Measurements from ENCODE around the gene ZNF652.

The ZNF652 gene

GRCh38 chr17:49382556-49382955, 20.5 kb upstream of the ZNF652 start:
- no peak overlapping the region for H3K27ac ChIP-seq (ENCODE audit: low read depth, low read length, poor library complexity, severe bottlenecking)
- H2AFZ ChIP-seq (ENCODE audit: low read length): no peak overlapping the region
- no peaks in the 10 kb centered on the region; the same call in 1 of the 2 replicates for H3K27me3 ChIP-seq (ENCODE audit: insufficient read depth, low read length)
- no peaks in the 10 kb centered on the region for H3F3A ChIP-seq (ENCODE audit: insufficient read depth, low read length)
- H3K9me2 ChIP-seq (ENCODE audit: low read depth, low read length): no peaks in the 10 kb centered on the region
- H4K20me1 ChIP-seq (ENCODE audit: insufficient read depth, low read length): no peaks in the 10 kb centered on the region
- no peak overlapping the region for H3K4me2 ChIP-seq (ENCODE audit: low read length)
- H3K9me3 ChIP-seq (ENCODE audit: low read length): peaks cover 15% of the 10 kb centered on the region
- H3K79me2 ChIP-seq (ENCODE audit: insufficient read depth, low read length): no peaks in the 10 kb centered on the region
- TF ChIP-seq EZH2 (IDR thresholded peaks at IDR 0.05; ENCODE audit: borderline replicate concordance, low read length): no peak
- TF ChIP-seq, protein P1, sequence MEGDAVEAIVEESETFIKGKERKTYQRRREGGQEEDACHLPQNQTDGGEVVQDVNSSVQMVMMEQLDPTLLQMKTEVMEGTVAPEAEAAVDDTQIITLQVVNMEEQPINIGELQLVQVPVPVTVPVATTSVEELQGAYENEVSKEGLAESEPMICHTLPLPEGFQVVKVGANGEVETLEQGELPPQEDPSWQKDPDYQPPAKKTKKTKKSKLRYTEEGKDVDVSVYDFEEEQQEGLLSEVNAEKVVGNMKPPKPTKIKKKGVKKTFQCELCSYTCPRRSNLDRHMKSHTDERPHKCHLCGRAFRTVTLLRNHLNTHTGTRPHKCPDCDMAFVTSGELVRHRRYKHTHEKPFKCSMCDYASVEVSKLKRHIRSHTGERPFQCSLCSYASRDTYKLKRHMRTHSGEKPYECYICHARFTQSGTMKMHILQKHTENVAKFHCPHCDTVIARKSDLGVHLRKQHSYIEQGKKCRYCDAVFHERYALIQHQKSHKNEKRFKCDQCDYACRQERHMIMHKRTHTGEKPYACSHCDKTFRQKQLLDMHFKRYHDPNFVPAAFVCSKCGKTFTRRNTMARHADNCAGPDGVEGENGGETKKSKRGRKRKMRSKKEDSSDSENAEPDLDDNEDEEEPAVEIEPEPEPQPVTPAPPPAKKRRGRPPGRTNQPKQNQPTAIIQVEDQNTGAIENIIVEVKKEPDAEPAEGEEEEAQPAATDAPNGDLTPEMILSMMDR (IDR thresholded peaks at IDR 0.05; ENCODE audit: low read length): no peak
- peaks cover 3% of the 10 kb centered on the region for H3K4me1 ChIP-seq (ENCODE audit: insufficient read depth, low read length, severe bottlenecking)
- no peak overlapping the region for H3K4me3 ChIP-seq (ENCODE audit: low read depth, low read length, poor library complexity, severe bottlenecking)
- H3K36me3 ChIP-seq (ENCODE audit: insufficient read depth, low read length): no peaks in the 10 kb centered on the region; the same call in 1 of the 2 replicates
- no peak overlapping the region for H3K9ac ChIP-seq (ENCODE audit: low read length)

- H3K36me3 ChIP-seq (ENCODE audit: insufficient read depth, low read length): no peaks in the 10 kb centered on the region; the same call in 1 of the 2 replicates
- H3K79me2 ChIP-seq (ENCODE audit: insufficient read depth, low read length): no peaks in the 10 kb centered on the region
- H3K27me3 ChIP-seq (ENCODE audit: insufficient read depth, low read length): no peaks in the 10 kb centered on the region; the same call in 1 of the 2 replicates
- H3K4me1 ChIP-seq (ENCODE audit: insufficient read depth, low read length, severe bottlenecking): no peaks in the 10 kb centered on the region
- H3K9me3 ChIP-seq (ENCODE audit: low read length): peaks cover 15% of the 10 kb centered on the region
- H3F3A ChIP-seq (ENCODE audit: insufficient read depth, low read length): no peaks in the 10 kb centered on the region
- no peak overlapping the region for H3K9ac ChIP-seq (ENCODE audit: low read length)
- no peak overlapping the region for H3K4me3 ChIP-seq (ENCODE audit: low read depth, low read length, poor library complexity, severe bottlenecking)
- H3K27ac ChIP-seq (ENCODE audit: low read depth, low read length, poor library complexity, severe bottlenecking): no peak overlapping the region
- H3K9me2 ChIP-seq (ENCODE audit: low read depth, low read length): no peaks in the 10 kb centered on the region
- no peak overlapping the region for H2AFZ ChIP-seq (ENCODE audit: low read length)
- no peak overlapping the region for H3K4me2 ChIP-seq (ENCODE audit: low read length)
- no peaks in the 10 kb centered on the region for H4K20me1 ChIP-seq (ENCODE audit: insufficient read depth, low read length)
- TF ChIP-seq EZH2 (IDR thresholded peaks at IDR 0.05; ENCODE audit: borderline replicate concordance, low read length): no peak
- TF ChIP-seq, protein P1 (IDR thresholded peaks at IDR 0.05; ENCODE audit: low read length): no peak
These were observed 19.7 kb upstream of the ZNF652 start for GRCh38 chr17:49381793-49382192.

DNA sequence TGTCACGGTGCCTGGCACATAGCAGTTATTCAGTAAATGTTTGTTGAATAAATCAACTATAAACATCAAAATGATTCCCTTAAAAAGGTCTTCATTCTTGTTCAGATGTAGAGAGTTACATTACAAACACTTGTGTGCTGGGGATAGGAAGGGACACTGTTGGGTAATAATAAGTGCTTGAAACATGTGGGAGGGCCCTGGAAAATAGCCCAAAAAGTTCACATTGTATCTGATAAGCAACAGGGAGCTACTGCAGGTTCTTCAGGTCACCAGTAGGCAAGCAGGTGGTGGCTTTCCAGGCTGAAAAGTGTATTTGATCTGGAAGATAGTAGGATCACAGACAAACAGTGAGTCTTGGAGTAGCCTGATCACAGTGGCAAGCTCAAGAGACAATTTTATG, 19.0 kb upstream of the ZNF652 start:
- no peak overlapping the region for H3K4me2 ChIP-seq (ENCODE audit: low read length)
- no peak overlapping the region for H3K9ac ChIP-seq (ENCODE audit: low read length)
- no peaks in the 10 kb centered on the region; the same call in 1 of the 2 replicates for H3K27me3 ChIP-seq (ENCODE audit: insufficient read depth, low read length)
- no peaks in the 10 kb centered on the region for H3K79me2 ChIP-seq (ENCODE audit: insufficient read depth, low read length)
- H3F3A ChIP-seq (ENCODE audit: insufficient read depth, low read length): no peaks in the 10 kb centered on the region
- H3K9me3 ChIP-seq (ENCODE audit: low read length): peaks cover 15% of the 10 kb centered on the region
- TF ChIP-seq, protein P1 (IDR thresholded peaks at IDR 0.05; ENCODE audit: low read length): no peak
- no peak for TF ChIP-seq EZH2 (IDR thresholded peaks at IDR 0.05; ENCODE audit: borderline replicate concordance, low read length)
- H3K4me3 ChIP-seq (ENCODE audit: low read depth, low read length, poor library complexity, severe bottlenecking): no peak overlapping the region
- no peak overlapping the region for H2AFZ ChIP-seq (ENCODE audit: low read length)
- H3K36me3 ChIP-seq (ENCODE audit: insufficient read depth, low read length): no peaks in the 10 kb centered on the region; the same call in 1 of the 2 replicates
- no peaks in the 10 kb centered on the region for H3K9me2 ChIP-seq (ENCODE audit: low read depth, low read length)
- no peak overlapping the region for H3K27ac ChIP-seq (ENCODE audit: low read depth, low read length, poor library complexity, severe bottlenecking)
- no peaks in the 10 kb centered on the region for H3K4me1 ChIP-seq (ENCODE audit: insufficient read depth, low read length, severe bottlenecking)
- no peaks in the 10 kb centered on the region for H4K20me1 ChIP-seq (ENCODE audit: insufficient read depth, low read length)

Data from OCI-LY1 (cell line).